ENCODE results near the gene HNRNPU. TPM values are rescaled to one million over a fixed set of nuclear protein-coding genes. Genes with fewer than 3 reads are reported as not detected.

The HNRNPU gene
- total RNA-seq, 1 donor, result 348 TPM

GRCh38 chr1:244893836-244894235 is 29.5 kb upstream of the HNRNPU start:
- no peak for DNase-seq (ENCODE audit: low read depth)
- H3K4me3 ChIP-seq (ENCODE audit: low read depth, low read length), result no peak overlapping the region
- no peak for TF ChIP-seq CTCF (IDR thresholded peaks at IDR 0.05; ENCODE audit: insufficient read depth, low read length)

GRCh38 chr1:244887281-244887680 is 22.9 kb upstream of the HNRNPU start:
- no peak for TF ChIP-seq CTCF (IDR thresholded peaks at IDR 0.05; ENCODE audit: insufficient read depth, low read length)
- no peak overlapping the region for H3K4me3 ChIP-seq (ENCODE audit: low read depth, low read length)
- DNase-seq (ENCODE audit: low read depth), result no peak

- DNase-seq (ENCODE audit: low read depth), result no peak
- no peak overlapping the region for H3K4me3 ChIP-seq (ENCODE audit: low read depth, low read length)
- no peak for TF ChIP-seq CTCF (IDR thresholded peaks at IDR 0.05; ENCODE audit: insufficient read depth, low read length)
These were observed 17.4 kb upstream of the HNRNPU start for GRCh38 chr1:244881552-244882280.

GRCh38 chr1:244878681-244879080 is 14.3 kb upstream of the HNRNPU start:
- no peak for DNase-seq (ENCODE audit: low read depth)
- no peak overlapping the region for H3K4me3 ChIP-seq (ENCODE audit: low read depth, low read length)
- no peak for TF ChIP-seq CTCF (IDR thresholded peaks at IDR 0.05; ENCODE audit: insufficient read depth, low read length)

- no peak overlapping the region for H3K4me3 ChIP-seq (ENCODE audit: low read depth, low read length)
- no peak for DNase-seq (ENCODE audit: low read depth)
- no peak for TF ChIP-seq CTCF (IDR thresholded peaks at IDR 0.05; ENCODE audit: insufficient read depth, low read length)
These were observed 12.0 kb upstream of the HNRNPU start for GRCh38 chr1:244876228-244876910.

- no peak for DNase-seq (ENCODE audit: low read depth)
- no peak for TF ChIP-seq CTCF (IDR thresholded peaks at IDR 0.05; ENCODE audit: insufficient read depth, low read length)
- H3K4me3 ChIP-seq (ENCODE audit: low read depth, low read length), result no peak overlapping the region
These were observed 10.7 kb upstream of the HNRNPU start for GRCh38 chr1:244874974-244875579.

All from fibroblast of the aortic adventitia (primary cell).